T-helper 17 cell (primary cell): Measurements from ENCODE around the gene SLC35D2. TPM values are rescaled to one million over a fixed set of nuclear protein-coding genes. Genes with fewer than 3 reads are reported as not detected.
A peak's percentile ranks its signal among the peaks of the same experiment; 100 is the strongest.
"Not testable (repeated sequence)": the region's sequence is repeated elsewhere in the genome, so short reads cannot be mapped to it uniquely, and the experiment has no call there.

ENCODE experiments used
- ATAC-seq: fragments of 150-1000 bp; cut with Tn5 transposase; 2 replicates; pipeline ENCODE4 v1.10.0; 2021; ENCODE audit warnings: mild to moderate bottlenecking, moderate library complexity
- DNase-seq, 3 donors: peaks; one replicate each; pipeline versions ENCODE4 v3.0.0 to v3.0.0-alpha.2; 2020 to 2021
- H3K9me3 ChIP-seq: one replicate; pipeline ENCODE4 v1.7.0; 2013; ENCODE audit warnings: low read length, mild to moderate bottlenecking; ENCODE audit not compliant: control insufficient read depth, poor library complexity, severe bottlenecking
- H3K27ac Mint-ChIP-seq: one replicate; pipeline ENCODE4 v1.8.0; 2022; ENCODE audit warnings: mild to moderate bottlenecking, moderate library complexity, mixed read lengths
- H3K27me3 Mint-ChIP-seq: one replicate; pipeline ENCODE4 v1.8.0; 2022; ENCODE audit warnings: mixed read lengths
- H3K36me3 Mint-ChIP-seq: one replicate; pipeline ENCODE4 v1.8.0; 2022; ENCODE audit warnings: low read depth, mixed read lengths
- H3K4me1 Mint-ChIP-seq: one replicate; pipeline ENCODE4 v1.8.0; 2022; ENCODE audit warnings: mild to moderate bottlenecking, mixed read lengths
- H3K4me3 Mint-ChIP-seq: one replicate; pipeline ENCODE4 v1.8.0; 2022; ENCODE audit warnings: mild to moderate bottlenecking, moderate library complexity, mixed read lengths
- total RNA-seq, 4 donors: library from RNA in 2 of 4; stranded (reverse) in 2 of 4; gene quantifications; one replicate each; pipeline ENCODE4 v1.2.3 and lab custom pipeline; 2022 to 2026

The SLC35D2 gene
- total RNA-seq, 2 donors from 2014 or later = 23.5 to 31.7 TPM

GRCh38 chr9:96331236-96331947, 52.1 kb downstream of the SLC35D2 start:
- Mint-ChIP-seq H3K27ac (no peak overlapping the region), H3K4me3 (no peak overlapping the region), H3K36me3 (no peaks in the 10 kb centered on the region), H3K27me3 (no peaks in the 10 kb centered on the region), H3K4me1 (peaks cover 9% of the 10 kb centered on the region)
- no peaks in the 10 kb centered on the region for H3K9me3 ChIP-seq
- DNase-seq (no peak), ATAC-seq (no peak)

- no peaks in the 10 kb centered on the region for H3K9me3 ChIP-seq
- Mint-ChIP-seq H3K36me3 (no peaks in the 10 kb centered on the region), H3K27me3 (no peaks in the 10 kb centered on the region), H3K4me1 (peaks cover 9% of the 10 kb centered on the region), H3K27ac (peak overlapping the region; percentile 4), H3K4me3 (no peak overlapping the region)
- DNase-seq = peak in 1 of 3 donors; percentile 25
- ATAC-seq = peak; percentile 82
Measured at GRCh38 chr9:96327694-96328352, 55.7 kb downstream of the SLC35D2 start.

- Mint-ChIP-seq H3K36me3 (no peaks in the 10 kb centered on the region), H3K27ac (no peak overlapping the region), H3K4me1 (no peaks in the 10 kb centered on the region), H3K4me3 (no peak overlapping the region), H3K27me3 (no peaks in the 10 kb centered on the region)
- DNase-seq (no peak), ATAC-seq (no peak)
- no peaks in the 10 kb centered on the region for H3K9me3 ChIP-seq
Measured at GRCh38 chr9:96323169-96323568, 60.3 kb downstream of the SLC35D2 start.

- not testable (repeated sequence) for DNase-seq, ATAC-seq, H3K4me1 Mint-ChIP-seq, H3K36me3 Mint-ChIP-seq, H3K4me3 Mint-ChIP-seq, H3K27ac Mint-ChIP-seq, H3K9me3 ChIP-seq, H3K27me3 Mint-ChIP-seq
Measured at GRCh38 chr9:96322736-96323135, 60.8 kb downstream of the SLC35D2 start.

- H3K36me3 Mint-ChIP-seq, H3K4me3 Mint-ChIP-seq, H3K9me3 ChIP-seq, H3K27me3 Mint-ChIP-seq, ATAC-seq, DNase-seq, H3K4me1 Mint-ChIP-seq: not testable (repeated sequence)
- H3K27ac Mint-ChIP-seq = peak overlapping the region; percentile 43
Measured at GRCh38 chr9:96322210-96322609, 61.3 kb downstream of the SLC35D2 start.

GRCh38 chr9:96321515-96321914, 62.0 kb downstream of the SLC35D2 start:
- H3K36me3 Mint-ChIP-seq = no peaks in the 10 kb centered on the region
- no peak for DNase-seq
- peak overlapping the region; percentile 43 for H3K27ac Mint-ChIP-seq
- ATAC-seq = no peak
- no peaks in the 10 kb centered on the region for H3K27me3 Mint-ChIP-seq
- no peaks in the 10 kb centered on the region for H3K9me3 ChIP-seq
- no peak overlapping the region for H3K4me3 Mint-ChIP-seq
- H3K4me1 Mint-ChIP-seq = peaks cover 2% of the 10 kb centered on the region

GRCh38 chr9:96320749-96321280, 62.7 kb downstream of the SLC35D2 start:
- H3K4me3 Mint-ChIP-seq = no peak overlapping the region
- no peak overlapping the region for H3K27ac Mint-ChIP-seq
- no peaks in the 10 kb centered on the region for H3K36me3 Mint-ChIP-seq
- no peaks in the 10 kb centered on the region for H3K9me3 ChIP-seq
- DNase-seq (no peak), ATAC-seq (no peak)
- H3K27me3 Mint-ChIP-seq = no peaks in the 10 kb centered on the region
- peaks cover 2% of the 10 kb centered on the region for H3K4me1 Mint-ChIP-seq

GRCh38 chr9:96318921-96319565, 64.5 kb downstream of the SLC35D2 start:
- no peaks in the 10 kb centered on the region for H3K27me3 Mint-ChIP-seq
- H3K4me3 Mint-ChIP-seq = no peak overlapping the region
- no peaks in the 10 kb centered on the region for H3K9me3 ChIP-seq
- DNase-seq (no peak), ATAC-seq (no peak)
- peaks cover 3% of the 10 kb centered on the region for H3K36me3 Mint-ChIP-seq
- H3K4me1 Mint-ChIP-seq = peaks cover 2% of the 10 kb centered on the region
- H3K27ac Mint-ChIP-seq = no peak overlapping the region

- ATAC-seq = peak; percentile 57
- H3K27ac Mint-ChIP-seq = no peak overlapping the region
Measured at GRCh38 chr9:96317335-96317980, 66.1 kb downstream of the SLC35D2 start.

GRCh38 chr9:96309850-96310249, 73.7 kb downstream of the SLC35D2 start:
- no peak overlapping the region for H3K4me3 Mint-ChIP-seq
- DNase-seq = no peak

More at GRCh38 chr9:96317335-96317980, 66.1 kb downstream of the SLC35D2 start:
- DNase-seq = peak in 2 of 3 donors; percentile 19 to 23
- no peaks in the 10 kb centered on the region for H3K9me3 ChIP-seq
- Mint-ChIP-seq H3K4me3 (no peak overlapping the region), H3K27me3 (no peaks in the 10 kb centered on the region), H3K36me3 (peaks cover 4% of the 10 kb centered on the region), H3K4me1 (peaks cover 2% of the 10 kb centered on the region)

GRCh38 chr9:96306958-96307357, 76.6 kb downstream of the SLC35D2 start:
- H3K9me3 ChIP-seq, H3K27me3 Mint-ChIP-seq, DNase-seq, H3K27ac Mint-ChIP-seq, ATAC-seq, H3K4me1 Mint-ChIP-seq, H3K4me3 Mint-ChIP-seq, H3K36me3 Mint-ChIP-seq: not testable (repeated sequence)

More at GRCh38 chr9:96309850-96310249, 73.7 kb downstream of the SLC35D2 start:
- H3K36me3 Mint-ChIP-seq = peaks cover 4% of the 10 kb centered on the region
- no peak for ATAC-seq
- H3K27ac Mint-ChIP-seq = no peak overlapping the region
- no peaks in the 10 kb centered on the region for H3K27me3 Mint-ChIP-seq
- no peaks in the 10 kb centered on the region for H3K4me1 Mint-ChIP-seq
- H3K9me3 ChIP-seq = no peaks in the 10 kb centered on the region

- H3K9me3 ChIP-seq = no peaks in the 10 kb centered on the region
- no peak for ATAC-seq
- DNase-seq = no peak
- H3K27me3 Mint-ChIP-seq = no peaks in the 10 kb centered on the region
- H3K4me1 Mint-ChIP-seq = no peaks in the 10 kb centered on the region
- peaks cover 2% of the 10 kb centered on the region for H3K36me3 Mint-ChIP-seq
- H3K4me3 Mint-ChIP-seq = no peak overlapping the region
- no peak overlapping the region for H3K27ac Mint-ChIP-seq
Measured at GRCh38 chr9:96305171-96305570, 78.3 kb downstream of the SLC35D2 start.

GRCh38 chr9:96304230-96304629, 79.3 kb downstream of the SLC35D2 start:
- DNase-seq (no peak), ATAC-seq (no peak)
- Mint-ChIP-seq H3K36me3 (peaks cover 2% of the 10 kb centered on the region), H3K4me1 (no peaks in the 10 kb centered on the region), H3K4me3 (no peak overlapping the region), H3K27me3 (no peaks in the 10 kb centered on the region), H3K27ac (no peak overlapping the region)
- H3K9me3 ChIP-seq = no peaks in the 10 kb centered on the region
